NCI-H2107 treated with DMSO at 0.1 percent for 48 hours (cell line): ENCODE data around the gene FCHO1.

ENCODE experiments used
- DNase-seq: peaks from one replicate; lab custom pipeline; 2025; ENCODE audit not compliant: unreplicated experiment; lab: John Stamatoyannopoulos, UW

Gene FCHO1, protein sequence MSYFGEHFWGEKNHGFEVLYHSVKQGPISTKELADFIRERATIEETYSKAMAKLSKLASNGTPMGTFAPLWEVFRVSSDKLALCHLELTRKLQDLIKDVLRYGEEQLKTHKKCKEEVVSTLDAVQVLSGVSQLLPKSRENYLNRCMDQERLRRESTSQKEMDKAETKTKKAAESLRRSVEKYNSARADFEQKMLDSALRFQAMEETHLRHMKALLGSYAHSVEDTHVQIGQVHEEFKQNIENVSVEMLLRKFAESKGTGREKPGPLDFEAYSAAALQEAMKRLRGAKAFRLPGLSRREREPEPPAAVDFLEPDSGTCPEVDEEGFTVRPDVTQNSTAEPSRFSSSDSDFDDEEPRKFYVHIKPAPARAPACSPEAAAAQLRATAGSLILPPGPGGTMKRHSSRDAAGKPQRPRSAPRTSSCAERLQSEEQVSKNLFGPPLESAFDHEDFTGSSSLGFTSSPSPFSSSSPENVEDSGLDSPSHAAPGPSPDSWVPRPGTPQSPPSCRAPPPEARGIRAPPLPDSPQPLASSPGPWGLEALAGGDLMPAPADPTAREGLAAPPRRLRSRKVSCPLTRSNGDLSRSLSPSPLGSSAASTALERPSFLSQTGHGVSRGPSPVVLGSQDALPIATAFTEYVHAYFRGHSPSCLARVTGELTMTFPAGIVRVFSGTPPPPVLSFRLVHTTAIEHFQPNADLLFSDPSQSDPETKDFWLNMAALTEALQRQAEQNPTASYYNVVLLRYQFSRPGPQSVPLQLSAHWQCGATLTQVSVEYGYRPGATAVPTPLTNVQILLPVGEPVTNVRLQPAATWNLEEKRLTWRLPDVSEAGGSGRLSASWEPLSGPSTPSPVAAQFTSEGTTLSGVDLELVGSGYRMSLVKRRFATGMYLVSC

DNA sequence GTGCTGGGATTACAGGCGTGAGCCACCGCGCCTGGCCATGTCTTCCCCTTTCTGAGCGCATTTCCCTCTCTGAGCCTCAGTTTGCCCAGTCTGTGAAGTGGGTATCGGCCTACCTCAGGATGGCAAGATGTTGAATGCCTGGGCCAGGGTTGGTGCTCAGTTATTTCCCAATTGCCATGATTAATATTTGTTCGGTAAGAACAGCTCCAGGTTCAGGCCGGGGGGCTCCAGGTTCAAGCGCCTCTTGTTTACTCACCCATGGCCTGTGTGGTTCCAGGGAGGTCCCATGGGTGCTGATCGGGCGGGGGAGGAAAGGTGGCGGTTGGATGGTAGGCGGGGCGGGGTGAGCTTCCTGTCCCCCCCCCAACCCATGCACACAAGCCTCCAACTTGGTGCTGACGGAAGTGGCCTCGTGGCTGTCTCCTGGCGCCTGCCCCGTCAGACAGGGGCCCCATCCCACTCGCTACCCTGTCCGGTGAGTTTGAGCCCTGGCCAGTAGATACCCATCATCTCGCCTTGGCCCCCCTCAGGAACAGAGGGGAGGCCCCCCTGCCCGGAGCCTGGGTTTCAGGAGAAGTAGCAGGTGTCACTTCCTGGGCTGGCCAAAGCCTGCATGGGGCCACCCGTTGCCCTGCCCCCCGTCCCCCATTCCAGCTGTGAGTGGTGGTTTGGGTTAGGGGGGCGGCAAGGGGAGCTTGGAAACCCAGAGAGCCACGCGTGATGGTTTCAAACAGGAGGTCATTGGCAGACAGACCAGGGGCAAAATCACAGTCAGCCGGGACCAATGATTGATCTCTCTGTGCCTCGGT, at the start of gene FCHO1:
FCHO1 (plus strand) TSS at position 375 of the 809 bp plus-strand sequence. CDS start 3,688 bp downstream, outside the sequence.
- DNase-seq: no peak

DNA sequence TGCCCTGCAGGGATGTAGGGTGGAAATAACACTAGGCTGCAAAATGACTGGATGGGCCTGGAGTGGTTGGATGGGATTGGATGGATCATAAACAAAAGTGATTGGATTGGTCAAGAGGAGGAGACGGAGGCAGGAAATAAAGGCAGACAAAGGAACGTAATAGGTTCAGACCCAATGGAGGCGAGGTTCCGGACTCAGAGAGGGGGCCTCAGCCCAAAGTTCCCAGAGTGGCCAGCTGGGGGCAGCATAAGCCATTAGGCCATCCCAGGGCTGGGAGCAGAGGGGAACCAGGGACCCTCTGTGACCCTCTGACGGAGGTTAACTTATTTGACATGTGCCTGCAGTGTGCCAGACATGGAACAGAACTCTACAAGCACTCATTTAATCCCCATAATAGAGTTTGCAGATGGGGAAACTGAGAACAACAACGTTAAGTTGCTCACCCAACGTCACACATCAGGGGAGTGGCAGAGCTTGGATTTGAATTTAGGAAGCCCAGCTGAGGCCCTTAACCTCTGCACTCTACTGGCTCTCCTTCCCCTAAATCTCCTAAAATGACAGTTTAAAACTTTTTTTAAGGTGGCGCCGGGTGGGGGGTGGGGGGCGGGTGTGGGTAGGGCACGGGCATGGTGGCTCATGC, 47.3 kb upstream of the FCHO1 start:
- DNase-seq: no peak

DNA sequence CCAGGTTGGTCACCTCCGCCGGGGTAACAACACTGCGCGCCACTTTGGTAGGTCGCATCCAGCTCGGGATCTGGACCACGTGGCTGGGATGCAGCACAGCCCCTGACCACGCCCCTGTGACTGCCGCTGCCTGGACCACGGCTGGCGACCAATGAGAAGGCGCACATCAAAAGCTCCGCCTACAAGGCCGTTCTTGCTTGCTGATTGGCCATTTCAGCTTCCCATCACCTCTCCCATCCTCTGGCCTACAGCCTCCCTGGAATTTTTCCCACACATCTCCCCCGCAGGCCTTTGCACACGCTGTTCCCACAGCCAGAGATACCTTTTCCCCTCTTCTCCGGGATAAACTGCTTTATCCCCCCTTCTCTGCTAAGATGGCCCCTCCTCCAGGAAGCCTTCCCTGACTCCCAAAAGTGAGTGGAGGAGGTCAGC, 44.5 kb upstream of the FCHO1 start:
- no peak for DNase-seq

DNA sequence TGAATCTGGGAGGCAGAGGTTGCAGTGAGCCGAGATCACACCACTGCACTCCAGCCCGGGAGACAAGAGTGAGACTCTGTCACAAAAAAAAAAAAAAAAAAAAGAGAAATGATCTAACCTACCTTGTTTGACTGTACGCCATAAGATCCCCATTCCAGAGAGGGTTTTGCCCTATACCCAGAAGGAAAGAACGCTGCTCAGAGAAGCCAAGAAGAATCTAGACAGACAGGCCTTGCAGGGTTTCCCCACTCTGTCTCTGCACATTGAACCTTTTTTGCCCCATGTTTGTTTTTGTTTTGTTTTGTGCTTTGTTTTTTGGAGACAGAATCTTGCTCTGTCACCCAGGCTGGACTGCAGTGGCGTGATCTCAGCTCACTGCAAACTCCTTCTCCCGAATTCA, 39.4 kb upstream of the FCHO1 start:
- DNase-seq: no peak

DNA sequence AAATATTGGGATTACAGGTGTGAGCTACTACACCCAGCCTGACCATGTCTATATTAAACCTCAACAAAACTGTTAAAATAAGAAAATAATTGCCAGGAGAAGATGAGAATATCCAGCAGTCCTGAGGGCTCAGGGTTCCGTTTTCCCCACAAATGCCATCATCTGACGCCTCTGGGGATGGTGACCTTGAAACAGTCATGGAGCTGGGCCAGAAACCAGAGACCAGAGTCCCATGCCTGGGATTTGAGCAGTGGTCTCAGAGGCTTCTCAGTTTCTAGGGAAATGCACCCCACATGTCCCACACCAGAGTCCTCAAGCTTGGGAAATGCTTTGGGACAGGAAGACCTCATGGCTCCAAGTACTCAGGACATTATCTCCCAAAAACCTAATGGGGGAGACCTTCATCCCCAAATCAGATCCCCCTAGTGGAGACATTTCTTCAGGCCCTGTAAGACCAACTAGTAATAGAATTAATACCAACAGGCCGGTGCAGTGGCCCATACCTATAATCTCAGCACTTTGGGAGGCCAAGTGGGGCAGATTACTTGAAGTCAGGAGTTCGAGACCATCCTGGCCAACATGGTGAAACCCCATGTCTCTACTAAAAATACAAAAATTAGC, 34.9 kb upstream of the FCHO1 start:
- no peak for DNase-seq

DNA sequence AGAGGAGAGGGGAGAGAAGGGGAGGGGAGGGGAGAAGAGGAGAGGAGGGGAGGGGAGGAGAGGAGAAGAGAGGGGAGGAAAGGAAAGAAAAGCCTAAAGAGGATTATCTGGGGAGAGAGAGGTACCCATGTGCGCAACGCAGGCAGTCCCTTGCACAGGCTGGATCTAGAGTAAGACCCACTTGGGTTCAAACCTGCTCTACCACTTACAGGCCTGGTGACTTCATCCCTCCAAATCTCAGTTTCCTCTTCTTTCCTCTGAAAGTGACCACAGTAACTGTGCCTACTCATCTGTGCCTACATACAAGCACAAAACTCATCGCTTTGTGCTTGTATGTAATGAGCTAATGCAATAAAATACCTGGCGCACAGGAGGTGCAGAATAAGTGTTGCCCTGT, 32.7 kb upstream of the FCHO1 start:
- no peak for DNase-seq

DNA sequence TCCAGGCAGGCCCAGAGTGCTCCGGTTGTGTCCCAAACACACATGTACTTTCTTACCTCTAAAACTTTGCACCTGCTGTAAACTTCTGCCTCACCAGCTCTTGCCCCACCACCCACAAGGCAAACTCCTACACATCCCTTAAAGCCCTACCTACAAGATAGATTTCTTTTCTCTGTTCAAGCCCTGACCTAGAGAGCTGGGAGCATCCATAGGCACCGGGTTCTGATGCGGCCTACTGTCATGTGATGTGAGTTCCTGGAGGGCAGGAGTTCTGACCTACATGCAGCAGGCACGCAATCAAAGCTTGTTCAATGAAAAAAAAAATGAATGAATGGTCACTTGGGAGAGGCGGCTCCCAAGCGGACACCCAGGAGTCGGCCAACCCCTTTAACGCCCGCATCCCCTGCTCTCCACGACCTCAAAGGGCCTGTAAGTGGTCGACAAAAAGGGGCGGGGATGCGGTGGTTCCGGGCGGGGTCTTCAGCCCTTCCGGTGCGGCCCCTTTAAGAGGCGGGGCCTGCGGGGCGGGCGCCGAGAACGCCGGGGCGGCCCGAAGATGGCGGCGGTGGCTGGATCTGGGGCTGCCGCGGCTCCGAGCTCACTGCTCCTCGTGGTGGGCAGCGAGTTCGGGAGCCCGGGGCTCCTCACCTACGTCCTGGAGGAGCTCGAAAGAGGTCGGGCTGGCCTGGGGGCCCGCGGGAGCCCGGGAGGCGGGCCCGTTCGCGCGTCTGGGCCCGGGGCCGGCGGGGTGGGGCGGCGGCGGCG, 32.1 kb upstream of the FCHO1 start, which contains the start of gene MAP1S:
MAP1S (plus strand) TSS at position 534 of the 765 bp plus-strand sequence; CDS start at position 557, 23 bp downstream.
- no peak for DNase-seq

DNA sequence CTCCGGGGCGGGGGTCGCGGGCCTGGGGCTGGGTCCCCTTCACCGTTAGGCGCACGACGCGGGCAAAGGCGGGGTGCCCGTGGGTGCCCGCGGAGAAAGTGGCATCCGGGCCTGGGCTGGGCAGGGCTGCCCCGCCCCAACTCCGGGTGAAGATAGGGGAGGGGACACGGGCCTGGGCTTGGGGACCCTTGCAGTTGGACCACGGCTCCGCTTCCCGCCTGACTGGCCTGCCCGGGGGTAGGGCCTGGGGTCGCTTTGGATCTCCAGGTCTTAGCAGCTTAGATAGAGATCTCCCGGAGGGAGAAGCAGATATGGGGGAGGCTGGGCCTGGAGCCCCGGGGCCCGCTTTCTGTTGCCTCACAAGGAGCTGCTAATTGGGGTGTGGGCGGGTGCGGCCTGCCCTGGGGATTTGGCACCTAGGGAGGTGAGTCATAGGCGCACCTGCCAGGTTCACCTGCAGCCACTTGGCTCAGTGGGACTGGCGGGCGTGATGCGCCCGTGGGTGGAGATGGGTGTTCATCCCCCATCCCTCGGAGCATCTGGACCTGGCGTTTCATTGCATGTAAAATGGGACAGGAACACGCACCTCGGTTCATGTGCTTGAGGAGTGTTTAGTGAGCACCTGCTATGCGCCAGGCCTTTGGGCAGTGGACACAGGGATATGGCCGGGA, 31.4 kb upstream of the FCHO1 start:
- DNase-seq: no peak

DNA sequence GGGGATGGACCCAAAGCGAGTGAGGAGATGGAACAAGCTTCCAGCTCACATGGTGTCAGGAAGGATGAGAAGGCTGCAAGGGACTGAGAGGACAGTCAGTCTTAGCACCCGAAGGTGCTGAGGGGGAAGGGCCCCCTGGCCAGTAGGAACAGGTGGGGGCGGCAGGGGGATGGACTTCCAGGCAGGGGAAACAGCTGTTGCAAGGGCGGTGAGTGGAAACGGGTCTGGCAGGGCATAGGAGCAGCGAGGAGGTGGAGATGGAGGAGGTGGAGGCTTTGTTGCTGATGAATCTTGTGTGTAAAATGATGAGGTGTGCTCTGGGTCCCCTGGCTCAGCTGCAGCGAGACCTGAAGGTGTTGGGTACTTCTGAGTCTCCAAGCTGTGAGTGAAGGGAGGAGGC, 30.8 kb upstream of the FCHO1 start:
- no peak for DNase-seq

DNA sequence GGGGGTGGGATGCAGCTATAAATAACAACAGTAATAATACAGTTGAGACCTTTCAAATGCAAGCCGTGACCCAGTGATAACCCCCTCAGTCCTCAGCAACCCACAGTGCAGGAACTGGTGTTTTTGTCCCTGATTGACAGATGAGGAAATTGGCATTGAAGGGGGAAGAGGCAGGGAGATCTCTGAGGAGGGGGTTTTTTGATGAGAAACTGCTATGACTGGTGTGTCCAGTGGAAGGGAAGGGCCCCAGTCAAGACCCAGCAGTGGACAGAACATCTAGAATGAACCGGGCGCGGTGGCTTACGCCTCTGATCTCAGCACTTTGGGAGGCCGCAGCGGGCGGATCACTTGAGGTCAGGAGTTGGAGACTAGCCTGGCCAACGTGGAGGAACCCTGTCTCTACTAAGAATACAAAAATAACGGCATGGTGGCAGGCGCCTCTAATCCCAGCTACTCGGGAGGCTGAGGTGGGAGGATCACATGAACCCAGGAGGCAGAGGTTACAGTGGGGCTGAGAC, 30.1 kb upstream of the FCHO1 start:
- no peak for DNase-seq

DNA sequence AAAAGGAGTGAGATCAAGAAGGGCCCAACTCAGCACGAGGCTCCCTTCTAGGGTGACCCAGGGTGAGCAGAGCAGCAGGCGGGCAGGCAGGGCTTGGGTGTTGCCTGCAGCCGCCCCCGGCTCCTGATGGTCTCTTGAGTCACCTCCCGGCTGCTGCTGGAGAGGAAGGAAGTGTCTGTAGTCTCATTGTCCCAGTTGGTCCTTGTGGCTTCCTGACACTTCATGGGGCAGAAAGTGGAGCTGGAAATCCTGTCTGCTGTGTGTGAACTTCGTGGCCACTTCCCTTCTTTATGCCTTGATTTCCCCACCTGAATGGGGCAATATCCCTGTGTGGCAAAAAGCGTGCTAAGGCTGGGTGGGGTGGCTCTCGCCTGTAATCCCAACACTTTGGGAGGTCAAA, 29.5 kb upstream of the FCHO1 start:
- DNase-seq: no peak

DNA sequence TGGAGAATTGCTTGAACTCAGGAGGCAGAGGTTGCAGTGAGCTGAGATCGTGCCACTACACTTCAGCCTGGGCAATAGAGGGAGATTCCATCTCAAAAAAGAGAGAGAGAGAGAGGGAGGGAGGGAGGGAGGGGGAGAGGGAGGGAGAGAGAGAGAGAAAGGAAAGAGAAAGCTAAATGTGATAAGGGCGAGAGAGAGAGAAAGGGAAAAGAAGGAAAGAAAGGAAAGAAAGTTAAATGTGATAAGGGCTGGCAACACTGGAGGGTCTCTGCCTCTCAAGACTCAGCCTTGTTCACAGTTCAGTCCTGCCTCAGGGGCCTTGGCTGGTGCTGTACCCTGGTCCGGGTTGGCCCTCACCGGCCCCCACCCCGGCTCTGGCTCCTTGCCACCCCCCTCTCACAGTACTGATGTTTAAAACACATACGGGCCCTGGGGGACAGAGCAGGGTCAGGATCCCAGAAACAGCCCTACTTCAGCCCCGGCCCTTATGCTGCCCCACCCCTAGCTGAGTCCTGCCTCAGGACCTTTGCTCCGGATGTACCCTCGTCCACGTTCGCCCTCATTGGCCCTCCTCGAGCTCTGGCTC, 28.5 kb upstream of the FCHO1 start:
- no peak for DNase-seq

DNA sequence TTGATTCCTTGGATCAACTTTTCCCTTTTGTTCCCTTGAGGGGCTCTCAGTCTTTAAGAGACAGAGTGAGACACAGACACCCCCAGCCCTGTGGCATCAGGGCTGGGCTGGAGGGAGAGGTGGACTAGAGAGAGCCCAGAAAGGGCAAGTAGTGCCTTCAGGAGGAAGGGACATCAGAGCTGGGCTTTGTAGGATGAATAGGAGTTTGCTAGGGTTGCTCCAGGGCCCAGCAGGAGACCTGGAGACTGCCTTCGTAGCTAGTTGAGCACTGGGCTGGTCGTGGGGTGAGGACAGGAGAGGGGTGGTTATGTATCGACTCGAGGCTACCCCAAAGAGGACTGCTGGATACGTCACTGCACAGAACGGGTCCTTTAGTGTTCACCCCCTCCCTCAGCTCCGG, 26.6 kb upstream of the FCHO1 start:
- no peak for DNase-seq

DNA sequence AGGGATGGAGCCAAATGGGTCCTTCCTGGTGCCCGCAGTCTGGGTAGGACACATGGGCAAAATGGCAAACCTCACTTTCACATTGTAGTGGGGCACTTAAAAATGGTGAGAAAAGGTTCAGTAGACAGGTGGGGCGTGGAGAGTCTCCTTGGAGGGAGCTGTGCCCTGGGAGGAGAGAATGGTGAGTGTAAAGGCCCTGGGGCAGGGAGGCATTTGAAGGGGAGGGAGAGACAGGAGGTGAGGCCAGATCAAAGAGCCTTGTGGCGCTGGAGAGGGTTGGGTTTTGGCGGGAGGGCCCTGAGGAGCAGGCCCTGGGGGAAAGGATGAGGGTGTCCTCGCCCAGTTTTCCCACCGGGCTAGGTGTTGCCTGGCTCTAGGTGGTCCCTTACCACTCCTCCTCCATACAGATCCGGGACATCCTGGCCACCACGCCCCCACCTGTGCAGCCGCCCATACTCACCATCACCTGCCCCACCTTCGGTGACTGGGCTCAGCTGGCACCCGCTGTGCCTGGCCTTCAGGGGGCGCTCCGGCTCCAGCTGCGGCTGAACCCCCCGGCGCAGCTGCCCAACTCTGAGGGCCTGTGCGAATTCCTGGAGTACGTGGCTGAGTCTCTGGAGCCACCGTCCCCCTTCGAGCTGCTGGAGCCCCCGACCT, 25.7 kb upstream of the FCHO1 start:
- DNase-seq: no peak

DNA sequence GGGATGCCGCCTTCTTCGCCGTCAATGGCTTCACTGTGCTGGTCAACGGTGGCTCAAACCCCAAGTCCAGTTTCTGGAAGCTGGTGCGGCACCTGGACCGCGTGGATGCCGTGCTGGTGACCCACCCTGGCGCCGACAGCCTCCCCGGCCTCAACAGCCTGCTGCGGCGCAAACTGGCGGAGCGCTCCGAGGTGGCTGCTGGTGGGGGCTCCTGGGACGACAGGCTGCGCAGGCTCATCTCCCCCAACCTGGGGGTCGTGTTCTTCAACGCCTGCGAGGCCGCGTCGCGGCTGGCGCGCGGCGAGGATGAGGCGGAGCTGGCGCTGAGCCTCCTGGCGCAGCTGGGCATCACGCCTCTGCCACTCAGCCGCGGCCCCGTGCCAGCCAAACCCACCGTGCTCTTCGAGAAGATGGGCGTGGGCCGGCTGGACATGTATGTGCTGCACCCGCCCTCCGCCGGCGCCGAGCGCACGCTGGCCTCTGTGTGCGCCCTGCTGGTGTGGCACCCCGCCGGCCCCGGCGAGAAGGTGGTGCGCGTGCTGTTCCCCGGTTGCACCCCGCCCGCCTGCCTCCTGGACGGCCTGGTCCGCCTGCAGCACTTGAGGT, 25.0 kb upstream of the FCHO1 start:
- DNase-seq: no peak

DNA sequence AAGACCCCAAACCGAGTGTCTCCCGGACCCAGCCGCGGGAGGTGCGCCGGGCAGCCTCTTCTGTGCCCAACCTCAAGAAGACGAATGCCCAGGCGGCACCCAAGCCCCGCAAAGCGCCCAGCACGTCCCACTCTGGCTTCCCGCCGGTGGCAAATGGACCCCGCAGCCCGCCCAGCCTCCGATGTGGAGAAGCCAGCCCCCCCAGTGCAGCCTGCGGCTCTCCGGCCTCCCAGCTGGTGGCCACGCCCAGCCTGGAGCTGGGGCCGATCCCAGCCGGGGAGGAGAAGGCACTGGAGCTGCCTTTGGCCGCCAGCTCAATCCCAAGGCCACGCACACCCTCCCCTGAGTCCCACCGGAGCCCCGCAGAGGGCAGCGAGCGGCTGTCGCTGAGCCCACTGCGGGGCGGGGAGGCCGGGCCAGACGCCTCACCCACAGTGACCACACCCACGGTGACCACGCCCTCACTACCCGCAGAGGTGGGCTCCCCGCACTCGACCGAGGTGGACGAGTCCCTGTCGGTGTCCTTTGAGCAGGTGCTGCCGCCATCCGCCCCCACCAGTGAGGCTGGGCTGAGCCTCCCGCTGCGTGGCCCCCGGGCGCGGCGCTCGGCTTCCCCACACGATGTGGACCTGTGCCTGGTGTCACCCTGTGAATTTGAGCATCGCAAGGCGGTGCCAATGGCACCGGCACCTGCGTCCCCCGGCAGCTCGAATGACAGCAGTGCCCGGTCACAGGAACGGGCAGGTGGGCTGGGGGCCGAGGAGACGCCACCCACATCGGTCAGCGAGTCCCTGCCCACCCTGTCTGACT, 24.1 kb upstream of the FCHO1 start:
- DNase-seq: no peak

DNA sequence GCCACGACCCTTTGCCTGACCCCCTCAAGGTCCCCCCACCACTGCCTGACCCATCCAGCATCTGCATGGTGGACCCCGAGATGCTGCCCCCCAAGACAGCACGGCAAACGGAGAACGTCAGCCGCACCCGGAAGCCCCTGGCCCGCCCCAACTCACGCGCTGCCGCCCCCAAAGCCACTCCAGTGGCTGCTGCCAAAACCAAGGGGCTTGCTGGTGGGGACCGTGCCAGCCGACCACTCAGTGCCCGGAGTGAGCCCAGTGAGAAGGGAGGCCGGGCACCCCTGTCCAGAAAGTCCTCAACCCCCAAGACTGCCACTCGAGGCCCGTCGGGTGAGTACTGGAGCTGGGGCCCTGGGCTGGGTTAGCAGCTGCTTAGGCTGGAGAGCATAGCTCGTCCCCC, 23.4 kb upstream of the FCHO1 start:
- DNase-seq: no peak
